OCI-M1 (cell line): Measurements from ENCODE around the gene GPR183.

Experiments
- DNase-seq: peaks from one replicate; lab custom pipeline; 2025; lab: John Stamatoyannopoulos, UW

Gene GPR183

DNA sequence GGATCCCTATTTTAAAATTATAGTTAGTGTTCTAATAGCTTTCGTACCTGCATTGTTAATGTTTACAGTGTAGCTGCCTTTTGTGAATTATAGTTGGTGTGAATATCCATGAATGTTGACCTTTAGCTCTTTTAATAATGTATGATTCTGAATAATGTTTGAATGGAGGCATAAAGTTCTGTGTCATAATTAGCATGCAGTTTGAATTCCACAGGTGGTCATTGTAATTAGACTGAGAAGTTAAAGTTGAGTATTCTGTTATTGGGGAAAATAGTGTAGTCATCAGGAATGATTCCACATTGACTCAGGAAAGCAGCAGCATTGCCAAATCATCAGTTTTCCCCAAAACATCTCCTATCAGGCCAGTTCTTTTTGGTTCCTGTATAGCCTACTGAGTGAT, 61.1 kb downstream of the GPR183 start:
- DNase-seq: no peak
